CD4-positive, alpha-beta T cell treated with Interleukin-15 for 1 hour (primary cell): ENCODE measurements around the gene PIK3IP1.
"Not testable (repeated sequence)": the region's sequence is repeated elsewhere in the genome, so short reads cannot be mapped to it uniquely, and the experiment has no call there.

Experiments
- DNase-seq: peaks from one replicate; pipeline ENCODE4 v3.0.0-alpha.2; 2020

The PIK3IP1 gene

DNA sequence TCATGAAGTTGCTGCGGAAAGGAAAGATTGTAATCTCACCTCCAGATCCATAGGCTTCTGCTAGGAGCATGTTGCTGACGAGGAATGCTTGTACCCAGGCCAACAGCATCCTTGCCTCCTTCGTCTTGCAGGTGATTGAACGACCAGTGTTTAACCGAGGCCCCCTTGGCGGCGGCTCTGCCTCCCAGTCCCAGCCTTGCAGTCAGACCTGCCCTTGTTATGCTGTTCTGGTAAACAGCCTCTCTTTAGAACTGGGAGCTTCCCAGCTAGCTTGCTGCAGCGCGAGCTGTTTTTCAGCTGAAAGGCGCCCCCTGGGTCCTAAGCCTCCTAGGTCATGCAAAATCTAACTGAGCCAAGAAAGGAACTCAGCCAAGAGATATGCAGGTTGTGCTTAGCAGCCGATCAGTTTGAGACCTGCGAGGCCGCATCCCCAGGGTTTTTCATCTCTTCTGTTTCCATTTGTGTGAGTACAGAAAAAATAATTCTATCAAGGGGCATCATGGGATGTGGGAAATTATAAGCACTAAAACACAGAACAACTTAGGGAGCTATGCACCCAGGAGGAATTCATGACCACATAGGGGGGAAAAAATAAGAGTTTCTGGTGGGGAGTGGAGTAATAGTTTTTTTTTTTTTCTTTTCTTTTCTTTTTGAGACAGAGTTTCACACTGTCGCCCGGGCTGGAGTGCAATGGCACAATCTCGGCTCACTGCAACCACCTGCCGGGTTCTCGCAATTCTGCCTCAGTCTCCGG is at the start of gene PIK3IP1:
TSS of gene PIK3IP1 (minus strand) at position 253 of the 754 bp plus-strand sequence. CDS start at position 109, 144 bp downstream.
- DNase-seq: peak; percentile 89

DNA sequence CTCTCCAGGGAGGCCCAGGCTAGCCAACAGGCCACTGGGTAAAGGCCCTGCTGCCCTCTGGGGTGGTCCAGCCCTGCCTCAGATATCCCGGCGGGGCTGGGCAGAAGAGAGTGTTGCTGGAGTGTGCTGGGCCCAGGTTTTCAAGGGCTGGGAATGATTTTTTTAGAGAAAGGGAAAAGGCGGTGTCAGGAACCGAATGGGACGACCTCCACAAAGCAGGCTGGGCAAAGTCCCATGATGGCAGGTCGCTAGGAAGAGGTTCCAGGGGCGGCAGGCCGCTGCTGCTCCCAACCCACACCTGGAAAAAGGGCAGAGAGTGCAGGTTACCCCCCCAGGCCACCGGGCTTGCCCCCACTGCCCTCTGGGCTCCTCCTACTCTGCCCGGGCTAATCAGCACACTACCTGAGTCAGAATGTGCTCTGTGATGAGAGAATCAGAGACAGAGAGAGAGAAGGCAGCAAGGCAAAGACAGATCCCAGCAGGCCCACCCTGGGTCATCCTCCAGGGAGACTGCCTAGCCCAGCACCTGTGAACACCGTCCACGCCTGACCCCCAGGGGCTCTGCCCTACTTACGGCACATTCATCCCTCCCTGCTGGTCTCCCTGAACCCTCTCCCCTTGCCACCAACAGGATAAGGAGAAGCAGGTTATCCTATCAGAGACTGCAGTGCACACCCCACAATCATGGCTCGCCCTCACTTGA is 49.2 kb upstream of the PIK3IP1 start:
- no peak for DNase-seq

DNA sequence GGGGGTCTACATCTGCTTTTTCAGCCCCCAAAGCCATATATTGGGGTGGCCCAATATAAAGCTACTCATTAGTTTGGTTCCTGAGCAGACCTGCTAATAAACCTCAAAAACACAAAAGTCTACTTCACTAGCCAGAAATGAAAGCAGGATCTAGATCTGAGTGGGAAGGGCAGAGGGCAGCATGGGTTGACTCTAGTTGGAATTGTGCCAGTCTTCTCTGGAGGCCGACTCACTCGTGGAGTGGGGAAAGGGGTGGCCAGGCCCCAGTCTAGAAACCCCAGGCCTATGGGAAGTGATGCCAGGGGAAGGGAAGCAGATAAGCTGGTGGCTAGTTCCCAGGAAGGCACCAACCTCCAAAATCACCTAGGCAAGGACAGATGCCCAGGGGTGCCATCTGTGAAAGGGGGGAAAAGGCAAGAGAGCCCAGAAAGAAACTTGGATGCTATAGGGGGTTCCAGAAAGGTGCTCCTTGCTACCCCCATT is 48.5 kb upstream of the PIK3IP1 start:
- DNase-seq: no peak

DNA sequence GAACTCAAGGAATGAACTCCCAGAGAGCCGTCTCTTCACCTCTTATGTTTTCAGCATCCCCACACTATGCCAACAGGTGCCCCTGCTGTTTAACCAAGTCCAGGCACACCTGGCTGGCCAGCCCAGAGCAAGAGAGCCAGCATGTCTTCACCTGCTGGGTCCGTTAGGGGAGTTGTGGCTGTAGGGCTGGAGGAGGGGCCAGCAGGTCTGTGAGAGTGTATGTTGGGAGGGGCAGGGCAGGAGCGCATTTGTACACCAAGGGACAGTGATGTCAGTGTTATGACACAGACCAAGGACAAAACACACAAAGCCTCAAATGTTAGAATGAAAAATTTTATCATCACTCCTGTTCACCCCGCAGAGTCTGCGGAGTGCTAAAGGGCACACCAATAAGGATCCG is 48.1 kb upstream of the PIK3IP1 start:
- DNase-seq: no peak

- DNase-seq: no peak
Measured at GRCh38 chr22:31339148-31339832, 47.0 kb upstream of the PIK3IP1 start.

DNA sequence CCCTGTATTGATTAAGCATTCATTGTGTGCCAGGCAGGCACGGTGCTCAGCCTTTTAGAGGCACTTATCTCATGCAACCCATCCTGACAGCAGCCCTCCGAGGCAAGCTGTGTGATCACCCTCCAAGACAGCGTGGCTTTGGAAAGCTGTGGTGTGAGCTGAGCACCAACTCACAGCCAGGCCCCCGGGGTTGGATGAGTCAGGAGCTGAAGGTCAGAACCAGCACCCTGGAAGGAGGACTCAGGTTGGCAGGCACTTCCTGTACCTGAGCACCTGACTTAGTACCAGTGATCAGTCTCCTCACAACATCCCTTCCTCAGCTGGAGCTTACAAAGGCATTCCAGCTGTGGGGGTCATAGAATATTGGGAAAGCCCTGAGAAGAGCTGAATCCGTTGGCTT is 44.9 kb upstream of the PIK3IP1 start:
- DNase-seq: no peak

DNA sequence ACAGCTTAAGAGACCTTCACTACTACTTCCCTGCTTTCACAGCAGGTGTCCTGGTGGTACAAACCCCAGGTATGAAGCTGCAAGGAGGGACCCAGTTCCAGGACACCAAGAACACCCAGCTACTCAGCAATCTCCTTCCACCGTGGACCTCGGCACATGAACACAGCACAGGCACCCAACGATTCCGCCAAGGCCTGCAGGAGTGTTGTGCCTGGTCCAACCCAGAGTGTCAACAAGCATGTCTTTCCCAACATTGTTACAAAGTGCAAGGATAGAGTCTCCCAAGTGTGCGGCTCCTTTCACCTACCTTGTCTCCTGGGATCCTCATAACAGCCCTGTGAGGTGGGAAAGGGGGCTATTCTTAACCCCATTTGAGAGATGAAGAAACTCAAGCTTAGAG is 42.0 kb upstream of the PIK3IP1 start:
- no peak for DNase-seq

DNA sequence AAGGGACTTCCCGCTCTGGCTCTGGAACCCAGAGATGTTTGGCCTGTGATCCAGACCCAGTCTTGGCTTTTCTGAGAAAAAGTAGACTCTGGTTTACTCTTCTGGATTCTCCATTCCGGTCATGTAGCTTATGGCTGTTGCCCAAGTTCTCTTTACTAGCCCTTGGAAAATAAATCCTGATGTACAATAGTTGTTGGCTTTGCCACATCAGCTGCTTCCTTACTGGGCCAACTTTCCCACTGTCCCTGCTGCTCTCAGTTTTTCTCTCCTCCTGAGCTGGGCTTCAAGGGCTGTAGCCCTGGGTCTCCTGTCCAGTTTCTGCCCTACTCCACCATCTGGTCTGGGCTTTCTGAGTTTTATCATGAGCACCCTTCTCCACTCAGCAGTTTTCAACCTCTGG is 41.4 kb upstream of the PIK3IP1 start:
- no peak for DNase-seq

GRCh38 chr22:31332886-31333285 is 40.6 kb upstream of the PIK3IP1 start:
- no peak for DNase-seq

GRCh38 chr22:31332010-31332409 is 39.7 kb upstream of the PIK3IP1 start:
- no peak for DNase-seq

GRCh38 chr22:31329453-31330215 is 37.3 kb upstream of the PIK3IP1 start:
- no peak for DNase-seq

DNA sequence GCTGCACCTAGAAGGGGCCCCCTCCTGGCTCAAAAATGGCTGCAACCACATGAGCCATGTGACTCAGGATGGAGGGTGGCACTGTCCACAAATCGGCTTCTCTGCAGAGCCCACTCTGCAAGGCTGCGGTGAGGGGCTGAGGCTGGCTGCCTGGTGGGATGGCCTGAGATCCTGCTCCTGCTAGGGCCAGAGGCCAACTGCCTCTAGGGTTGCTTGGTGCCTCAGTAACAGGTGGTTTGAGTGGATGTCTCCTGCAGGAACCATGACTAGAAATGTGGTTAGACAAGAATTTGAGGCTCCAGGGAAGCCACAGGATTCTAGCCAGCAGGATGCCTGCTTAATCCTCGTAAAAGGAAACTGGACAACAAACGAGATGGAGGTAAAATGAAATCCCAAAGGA is 36.7 kb upstream of the PIK3IP1 start:
- DNase-seq: no peak

DNA sequence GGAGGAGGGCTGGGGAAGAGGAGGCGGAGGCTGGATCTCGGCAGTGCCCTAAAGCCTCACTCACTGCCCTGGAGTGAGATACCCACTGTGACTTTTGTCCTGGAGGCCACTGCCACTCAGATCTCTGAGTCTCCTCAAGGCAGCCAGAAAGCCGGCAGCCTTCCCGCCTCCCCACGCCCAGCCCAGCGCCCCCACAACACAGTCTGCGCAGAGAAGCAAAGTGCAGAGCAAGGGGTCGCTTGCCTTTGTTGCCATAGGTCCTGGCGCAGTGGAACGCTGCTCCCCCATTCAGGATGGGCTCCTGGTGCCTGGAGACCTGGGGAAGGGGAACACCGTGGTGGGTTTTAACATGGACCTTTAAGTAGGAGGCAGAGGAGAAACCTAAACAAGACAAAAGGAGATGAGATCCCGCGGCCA is 36.3 kb upstream of the PIK3IP1 start:
- DNase-seq: no peak

DNA sequence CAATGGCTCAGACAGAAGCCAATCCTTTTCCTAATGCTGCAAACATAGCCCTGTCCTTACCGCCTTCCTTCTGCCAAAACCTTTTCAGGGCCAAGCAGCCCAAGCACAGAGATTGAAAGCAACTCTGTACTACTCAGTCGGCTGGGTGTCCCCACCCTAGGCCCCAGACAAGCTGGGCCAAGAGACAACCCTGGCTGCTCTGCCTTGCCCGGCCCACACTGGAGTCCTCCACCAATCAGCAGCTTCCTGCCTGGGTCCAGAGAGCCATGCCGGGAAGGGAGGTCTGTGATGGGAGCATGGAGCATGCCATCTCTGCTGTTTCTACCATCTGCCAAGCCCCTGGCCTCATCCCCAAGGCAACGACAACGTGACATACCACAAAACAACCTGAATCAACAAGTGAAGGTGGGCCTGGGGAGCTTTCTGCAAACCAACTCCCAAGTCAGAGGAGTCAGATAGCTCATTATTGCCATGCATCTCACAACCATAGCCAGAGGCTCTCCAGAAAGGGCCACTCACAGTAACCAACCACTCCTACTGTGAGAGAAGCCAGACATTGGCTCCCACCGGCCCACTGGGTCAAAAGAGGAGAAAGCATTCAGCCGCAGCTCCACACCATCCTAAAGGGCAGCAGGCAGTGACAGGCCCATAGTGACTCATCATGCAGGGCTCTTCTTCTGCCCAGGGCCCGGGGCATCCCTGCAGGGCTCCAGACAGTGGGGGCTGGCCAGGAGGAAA is 35.7 kb upstream of the PIK3IP1 start:
- no peak for DNase-seq

DNA sequence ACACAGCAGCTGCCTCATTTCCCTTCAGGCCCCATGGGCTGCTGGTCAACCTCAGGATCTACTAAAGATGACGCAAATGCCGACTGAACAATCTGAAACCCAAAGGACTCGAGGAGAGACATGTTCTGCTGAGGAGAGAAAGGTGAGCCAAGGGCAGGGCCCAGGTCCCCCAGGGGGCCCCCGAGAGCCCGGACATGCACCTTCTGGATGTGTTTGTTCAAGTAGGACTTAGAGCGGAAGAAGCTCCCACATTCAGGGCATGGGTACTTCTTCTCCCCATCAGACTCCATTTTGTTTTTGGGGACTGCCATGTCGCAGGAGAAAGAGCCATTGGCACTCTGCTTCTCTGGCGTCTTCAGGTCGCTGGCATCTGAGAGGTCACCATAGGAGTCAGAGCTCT is 34.6 kb upstream of the PIK3IP1 start:
- no peak for DNase-seq

DNA sequence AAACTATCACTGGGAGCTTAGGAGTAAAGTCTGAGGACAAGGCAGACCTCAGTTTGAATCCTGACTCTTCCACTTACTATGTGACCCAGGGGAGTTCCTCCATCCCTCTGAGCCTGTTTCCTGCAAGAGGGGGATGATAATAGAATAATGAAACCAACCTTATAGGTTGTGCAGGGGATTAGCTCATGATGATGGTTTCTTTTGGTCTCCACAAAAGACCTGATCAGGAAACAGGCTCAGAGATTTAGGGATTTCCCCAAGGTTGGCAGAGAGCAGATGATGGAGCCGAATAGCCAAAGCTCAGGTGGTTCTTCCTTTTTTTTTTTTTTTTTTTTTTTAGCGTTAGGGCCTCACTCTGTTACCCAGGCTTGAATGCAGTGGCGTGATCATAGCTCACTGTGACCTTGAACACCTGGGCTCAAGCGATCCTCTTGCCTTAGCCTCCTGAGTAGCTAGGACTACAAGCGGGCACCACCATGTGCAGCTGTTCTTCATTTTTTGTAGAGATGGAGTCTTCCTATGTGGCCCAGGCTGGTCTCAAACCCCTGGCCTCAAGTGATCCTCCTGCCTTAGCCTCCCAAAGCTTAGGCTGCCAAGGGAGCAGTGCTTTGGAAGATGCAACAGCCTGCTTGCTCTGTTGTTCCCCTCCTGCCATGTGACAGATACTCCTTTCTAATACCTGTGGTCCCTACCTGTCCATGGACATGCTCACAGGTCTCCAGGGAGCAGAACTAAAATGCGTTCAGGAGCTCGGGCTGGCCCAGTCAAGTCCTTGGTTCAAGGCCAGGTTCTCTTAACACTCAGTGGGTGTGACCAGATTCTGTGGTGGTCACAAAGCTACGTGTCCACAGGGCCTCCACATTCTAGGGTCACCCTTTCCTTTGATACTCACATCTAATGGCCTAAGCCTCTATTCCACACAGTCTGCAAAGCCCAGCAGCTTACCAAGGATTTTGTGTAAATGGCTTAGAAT is 31.6 kb upstream of the PIK3IP1 start:
- no peak for DNase-seq

GRCh38 chr22:31321421-31321820 is 29.1 kb upstream of the PIK3IP1 start:
- no peak for DNase-seq

DNA sequence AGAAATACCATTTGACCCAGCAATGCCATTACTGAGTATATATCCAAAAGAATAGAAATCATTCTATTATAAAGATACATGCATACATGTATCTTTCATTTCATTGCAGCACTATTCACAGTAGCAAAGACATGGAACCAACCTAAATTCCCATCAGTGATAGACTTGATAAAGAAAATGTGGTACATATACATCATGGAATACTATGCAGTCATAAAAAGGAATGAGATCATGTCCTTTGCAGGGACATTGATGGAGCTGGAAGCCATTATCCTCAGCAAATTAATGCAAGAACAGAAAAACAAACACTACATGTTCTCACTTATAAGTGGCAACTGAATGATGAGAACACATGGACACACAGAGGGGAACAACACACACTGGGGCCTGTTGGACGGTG is 21.9 kb upstream of the PIK3IP1 start:
- not testable (repeated sequence) for DNase-seq

GRCh38 chr22:31313366-31314147 is 21.3 kb upstream of the PIK3IP1 start:
- peak; percentile 51 for DNase-seq

DNA sequence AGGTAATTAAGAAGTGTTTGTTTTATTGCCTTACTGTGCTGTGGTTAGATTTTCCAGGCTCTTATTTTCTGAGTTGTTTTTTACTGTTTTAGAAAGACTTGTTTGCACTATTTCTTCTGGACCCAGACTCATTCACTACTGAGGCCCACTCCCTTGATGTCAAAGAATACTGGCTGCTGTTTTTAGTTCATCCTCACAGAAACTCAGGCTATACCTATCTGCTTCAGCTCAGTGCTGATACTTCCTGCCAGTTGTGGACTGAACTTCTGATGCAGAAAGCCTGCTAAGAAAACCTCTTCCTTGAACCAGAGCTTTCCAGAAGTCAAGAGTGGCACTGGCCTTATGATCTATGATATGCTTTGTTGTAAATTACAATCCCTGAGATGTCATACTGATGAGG is 15.9 kb upstream of the PIK3IP1 start:
- DNase-seq: no peak
